Measurements from ENCODE around the gene SULT1C4.

- TF ChIP-seq, protein P1, sequence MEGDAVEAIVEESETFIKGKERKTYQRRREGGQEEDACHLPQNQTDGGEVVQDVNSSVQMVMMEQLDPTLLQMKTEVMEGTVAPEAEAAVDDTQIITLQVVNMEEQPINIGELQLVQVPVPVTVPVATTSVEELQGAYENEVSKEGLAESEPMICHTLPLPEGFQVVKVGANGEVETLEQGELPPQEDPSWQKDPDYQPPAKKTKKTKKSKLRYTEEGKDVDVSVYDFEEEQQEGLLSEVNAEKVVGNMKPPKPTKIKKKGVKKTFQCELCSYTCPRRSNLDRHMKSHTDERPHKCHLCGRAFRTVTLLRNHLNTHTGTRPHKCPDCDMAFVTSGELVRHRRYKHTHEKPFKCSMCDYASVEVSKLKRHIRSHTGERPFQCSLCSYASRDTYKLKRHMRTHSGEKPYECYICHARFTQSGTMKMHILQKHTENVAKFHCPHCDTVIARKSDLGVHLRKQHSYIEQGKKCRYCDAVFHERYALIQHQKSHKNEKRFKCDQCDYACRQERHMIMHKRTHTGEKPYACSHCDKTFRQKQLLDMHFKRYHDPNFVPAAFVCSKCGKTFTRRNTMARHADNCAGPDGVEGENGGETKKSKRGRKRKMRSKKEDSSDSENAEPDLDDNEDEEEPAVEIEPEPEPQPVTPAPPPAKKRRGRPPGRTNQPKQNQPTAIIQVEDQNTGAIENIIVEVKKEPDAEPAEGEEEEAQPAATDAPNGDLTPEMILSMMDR (IDR thresholded peaks at IDR 0.05; ENCODE audit: poor library complexity) = no peak
- TF ChIP-seq EZH2 (IDR thresholded peaks at IDR 0.05; ENCODE audit: borderline replicate concordance) = no peak
These were observed 13.9 kb upstream of the SULT1C4 start for GRCh38 chr2:108363908-108364225.

All from hepatocyte (in vitro differentiated cells).